ENCODE results near the gene ERICH4.
"Not testable (repeated sequence)": the region's sequence is repeated elsewhere in the genome, so short reads cannot be mapped to it uniquely, and the experiment has no call there.

The ERICH4 gene

DNA sequence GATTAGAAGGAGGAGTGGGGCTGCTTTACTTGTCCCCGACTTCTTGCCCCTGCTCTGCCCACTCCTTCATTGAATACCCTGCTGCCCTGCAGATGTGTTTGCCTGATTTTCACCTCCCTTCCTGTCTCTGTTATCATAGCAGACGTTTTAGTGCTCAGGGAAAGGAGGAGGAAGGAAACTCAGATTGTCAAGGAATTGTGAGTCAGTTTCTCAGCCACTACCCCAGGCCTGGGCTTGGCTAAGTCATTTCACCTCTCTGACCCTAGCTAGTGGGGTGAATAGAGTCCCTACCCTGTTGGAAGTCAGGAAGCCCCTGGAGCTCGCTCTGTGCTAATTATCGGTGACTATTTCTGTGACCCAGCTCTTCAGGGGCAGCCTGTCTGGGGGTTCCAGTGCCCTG, 41.5 kb upstream of the ERICH4 start:
- Histone ChIP-seq H3K9ac (peak overlapping the region in 3 of 11 experiments; percentile 13 to 37 (median 35); a peak in 3 of 22 replicates), H3K27me3 (no peaks in the 10 kb centered on the region), H3K9me3 (replicated peaks in 1 of 11) (no peaks in the 10 kb centered on the region), H3K4me2 (peak overlapping the region in 5 of 11 experiments; percentile 37 to 54 (median 49); a peak in 10 of 22 replicates), H3K36me3 (peaks cover 6 to 41% (median 23%) of the 10 kb centered on the region in 11 experiments; a peak in 14 of 22 replicates), H3K4me1 (peaks cover 19 to 73% (median 45%) of the 10 kb centered on the region in 10 experiments), H4K20me1 (no peaks in the 10 kb centered on the region; a peak in 1 of 22 replicates), H3K4me3 (no peak overlapping the region), H3K27ac (peak overlapping the region in 5 of 11 experiments; percentile 27 to 52 (median 31); a peak in 7 of 22 replicates)
- TF ChIP-seq Cebpa-rat (IDR thresholded peaks at IDR 0.05) = no peak

DNA sequence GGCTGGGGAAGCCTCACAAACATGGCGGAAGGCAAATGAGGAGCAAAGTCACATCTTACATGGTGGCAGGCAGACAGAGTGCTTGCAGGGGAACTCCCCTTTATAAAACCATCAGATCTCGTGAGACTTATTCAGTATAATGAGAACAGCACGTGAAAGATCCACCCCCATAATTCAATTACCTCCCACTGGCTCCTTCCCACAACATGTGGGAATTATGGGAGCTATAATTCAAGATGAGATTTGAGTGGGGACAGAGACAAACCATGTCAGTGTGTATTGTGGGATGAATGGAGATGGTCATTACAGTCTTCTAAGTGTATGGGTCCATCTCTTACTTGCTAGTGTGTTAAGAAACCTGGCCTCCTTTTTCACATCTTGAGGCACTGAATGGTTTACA, 40.9 kb upstream of the ERICH4 start:
- Histone ChIP-seq H3K9ac (peak overlapping the region in 2 of 11 experiments; percentile 13 to 35; a peak in 1 of 22 replicates), H3K9me3 (replicated peaks in 1 of 11) (no peaks in the 10 kb centered on the region), H3K4me3 (no peak overlapping the region), H3K36me3 (peaks cover 6 to 41% (median 23%) of the 10 kb centered on the region in 11 experiments; a peak in 14 of 22 replicates), H3K27me3 (no peaks in the 10 kb centered on the region), H4K20me1 (no peaks in the 10 kb centered on the region; a peak in 1 of 22 replicates), H3K4me1 (peaks cover 22 to 77% (median 50%) of the 10 kb centered on the region in 10 experiments), H3K4me2 (peak overlapping the region in 2 of 11 experiments; percentile 50 to 54; a peak in 4 of 22 replicates), H3K27ac (peak overlapping the region in 3 of 11 experiments; percentile 28 to 52 (median 37); a peak in 2 of 22 replicates)
- TF ChIP-seq Cebpa-rat (IDR thresholded peaks at IDR 0.05) = no peak

- Histone ChIP-seq H3K27ac (peak overlapping the region in 6 of 11 experiments; percentile 19 to 41 (median 25); a peak in 6 of 22 replicates), H3K36me3 (peaks cover 6 to 41% (median 23%) of the 10 kb centered on the region in 11 experiments; a peak in 14 of 22 replicates), H3K27me3 (no peaks in the 10 kb centered on the region), H3K9me3 (replicated peaks in 1 of 11) (no peaks in the 10 kb centered on the region), H3K4me1 (peaks cover 34 to 89% (median 62%) of the 10 kb centered on the region in 10 experiments), H3K9ac (peak overlapping the region in 4 of 11 experiments; percentile 10 to 20 (median 14); a peak in 3 of 22 replicates), H3K4me2 (peak overlapping the region in 1 of 11 experiments; percentile 7; a peak in 4 of 22 replicates), H4K20me1 (no peaks in the 10 kb centered on the region; a peak in 1 of 22 replicates), H3K4me3 (no peak overlapping the region)
- no peak for TF ChIP-seq Cebpa-rat (IDR thresholded peaks at IDR 0.05)
These were observed 39.6 kb upstream of the ERICH4 start for GRCh38 chr19:41403181-41403970.

DNA sequence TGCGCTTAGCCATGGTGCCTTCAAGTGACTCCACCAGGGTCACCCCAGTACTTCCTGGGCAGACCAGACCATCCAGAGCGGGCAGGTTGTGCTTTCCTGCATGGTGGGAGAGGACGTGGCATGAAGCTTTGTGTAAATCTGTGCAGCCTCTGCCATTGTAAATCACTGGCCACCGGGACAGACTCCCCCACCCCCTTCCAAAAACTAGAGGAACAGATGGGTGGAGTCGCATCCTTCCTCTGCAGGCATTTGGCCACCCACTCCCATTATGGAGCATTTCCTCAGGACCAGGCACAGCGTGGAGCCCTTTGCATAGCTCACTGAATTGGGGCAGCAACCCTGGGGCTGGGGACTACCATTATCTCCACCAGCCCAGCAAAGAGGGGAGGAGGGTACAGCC, 37.2 kb upstream of the ERICH4 start:
- H3K4me1 ChIP-seq = peaks cover 41 to 95% (median 69%) of the 10 kb centered on the region in 10 experiments
- peak overlapping the region in 7 of 11 experiments; percentile 8 to 99 (median 99); a peak in 12 of 22 replicates for H3K27ac ChIP-seq
- H3K9ac ChIP-seq = peak overlapping the region in 4 of 11 experiments; percentile 7 to 28 (median 24); a peak in 2 of 22 replicates
- TF ChIP-seq Cebpa-rat (IDR thresholded peaks at IDR 0.05) = no peak
- no peaks in the 10 kb centered on the region for H3K9me3 ChIP-seq (replicated peaks in 1 of 11)
- peaks cover 10 to 45% (median 25%) of the 10 kb centered on the region in 11 experiments; a peak in 17 of 22 replicates for H3K36me3 ChIP-seq
- no peaks in the 10 kb centered on the region for H3K27me3 ChIP-seq
- H4K20me1 ChIP-seq = no peaks in the 10 kb centered on the region; a peak in 1 of 22 replicates
- peak overlapping the region in 7 of 11 experiments; percentile 41 to 91 (median 90); a peak in 13 of 22 replicates for H3K4me2 ChIP-seq
- H3K4me3 ChIP-seq = peak overlapping the region in 1 of 10 experiments; percentile 9; a peak in 1 of 20 replicates

DNA sequence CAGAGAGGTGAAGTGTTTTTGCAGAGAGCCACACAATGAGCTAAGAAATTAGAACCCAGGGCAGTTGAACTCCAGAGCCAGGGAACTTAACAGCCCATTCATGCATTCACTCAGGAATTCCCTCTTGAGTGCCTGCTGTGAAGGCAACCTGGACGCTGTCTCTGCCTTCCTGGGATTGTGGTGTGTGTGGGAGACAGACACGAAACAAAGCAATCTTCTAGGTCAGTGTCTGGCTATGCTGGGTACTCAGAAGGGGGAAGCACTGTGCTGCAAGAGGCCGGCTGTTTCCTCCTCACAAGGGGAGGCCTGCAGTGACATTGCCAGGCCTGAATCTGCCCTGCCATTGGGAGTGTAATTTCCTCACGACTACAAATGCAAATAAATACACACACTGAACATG, 35.7 kb upstream of the ERICH4 start:
- H3K4me2 ChIP-seq = peak overlapping the region; percentile 50 to 91 (median 81)
- no peaks in the 10 kb centered on the region for H3K9me3 ChIP-seq (replicated peaks in 1 of 11)
- H3K4me3 ChIP-seq = no peak overlapping the region
- H3K36me3 ChIP-seq = peaks cover 13 to 47% (median 28%) of the 10 kb centered on the region in 11 experiments; a peak in 18 of 22 replicates
- no peaks in the 10 kb centered on the region; a peak in 1 of 22 replicates for H4K20me1 ChIP-seq
- TF ChIP-seq Cebpa-rat (IDR thresholded peaks at IDR 0.05) = no peak
- H3K9ac ChIP-seq = peak overlapping the region in 10 of 11 experiments; percentile 59 to 89 (median 82); a peak in 19 of 22 replicates
- H3K27ac ChIP-seq = peak overlapping the region; percentile 88 to 99 (median 96); a peak in 21 of 22 replicates
- H3K4me1 ChIP-seq = peaks cover 47 to 95% (median 80%) of the 10 kb centered on the region in 10 experiments
- H3K27me3 ChIP-seq = no peaks in the 10 kb centered on the region

DNA sequence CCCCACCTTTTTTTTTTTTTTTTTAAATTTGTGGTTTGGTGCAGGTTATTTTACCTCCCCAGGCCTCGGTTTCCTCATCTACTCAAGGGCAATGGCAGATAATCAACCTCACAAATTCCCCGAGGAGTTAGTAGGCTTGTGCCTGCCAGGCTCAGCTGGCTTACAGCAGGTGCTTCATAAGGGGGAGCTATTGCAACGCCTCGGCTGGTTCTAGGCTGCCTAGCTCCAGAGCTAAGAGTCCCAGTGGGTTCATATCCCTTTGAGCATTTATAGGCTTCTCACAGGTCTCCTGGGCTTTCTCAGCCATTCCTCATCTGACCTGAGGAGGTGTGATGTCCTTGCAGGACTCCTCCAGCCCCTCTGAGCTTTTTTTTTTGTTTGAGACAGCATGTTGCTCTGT, 34.7 kb upstream of the ERICH4 start:
- Histone ChIP-seq H3K4me1 (peaks cover 56 to 97% (median 87%) of the 10 kb centered on the region in 10 experiments), H3K27ac (peak overlapping the region; percentile 88 to 99 (median 96)), H4K20me1 (no peaks in the 10 kb centered on the region), H3K9me3 (replicated peaks in 1 of 11) (no peaks in the 10 kb centered on the region), H3K9ac (peak overlapping the region; percentile 72 to 89 (median 82); a peak in 20 of 22 replicates), H3K36me3 (peaks cover 10 to 45% (median 26%) of the 10 kb centered on the region in 11 experiments; a peak in 19 of 22 replicates), H3K4me3 (no peak overlapping the region), H3K4me2 (peak overlapping the region; percentile 50 to 91 (median 81)), H3K27me3 (no peaks in the 10 kb centered on the region)
- no peak for TF ChIP-seq Cebpa-rat (IDR thresholded peaks at IDR 0.05)

DNA sequence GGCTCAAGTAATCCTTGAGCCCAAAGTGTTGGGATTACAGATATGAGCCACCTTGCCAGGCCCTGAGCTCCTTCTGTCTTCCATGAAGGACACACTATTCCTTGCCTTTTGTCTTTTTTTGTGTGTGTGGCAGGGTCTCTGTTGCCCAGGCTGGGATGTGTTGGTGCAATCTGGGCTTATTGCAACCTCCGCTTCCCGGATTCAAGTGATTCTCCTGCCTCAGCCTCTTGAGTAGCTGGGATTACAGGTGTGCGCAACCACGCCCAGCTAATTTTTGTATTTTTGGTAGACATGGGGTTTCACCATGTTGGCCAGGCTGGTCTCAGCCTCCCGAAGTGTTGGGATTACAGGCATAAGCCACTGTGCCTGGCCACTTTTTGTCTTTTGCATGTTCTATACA, 34.1 kb upstream of the ERICH4 start:
- H3K27ac ChIP-seq = peak overlapping the region; percentile 88 to 99 (median 96)
- not testable (repeated sequence) for H3K4me3 ChIP-seq; H3K27me3 ChIP-seq; H4K20me1 ChIP-seq; H3K9me3 ChIP-seq (replicated peaks in 1 of 11)
- H3K4me1 ChIP-seq = peaks cover 62 to 97% (median 89%) of the 10 kb centered on the region in 10 experiments
- peaks cover 9 to 46% (median 26%) of the 10 kb centered on the region in 11 experiments; a peak in 20 of 22 replicates for H3K36me3 ChIP-seq
- H3K4me2 ChIP-seq = peak overlapping the region; percentile 50 to 91 (median 81)
- peak overlapping the region; percentile 72 to 89 (median 82) for H3K9ac ChIP-seq

DNA sequence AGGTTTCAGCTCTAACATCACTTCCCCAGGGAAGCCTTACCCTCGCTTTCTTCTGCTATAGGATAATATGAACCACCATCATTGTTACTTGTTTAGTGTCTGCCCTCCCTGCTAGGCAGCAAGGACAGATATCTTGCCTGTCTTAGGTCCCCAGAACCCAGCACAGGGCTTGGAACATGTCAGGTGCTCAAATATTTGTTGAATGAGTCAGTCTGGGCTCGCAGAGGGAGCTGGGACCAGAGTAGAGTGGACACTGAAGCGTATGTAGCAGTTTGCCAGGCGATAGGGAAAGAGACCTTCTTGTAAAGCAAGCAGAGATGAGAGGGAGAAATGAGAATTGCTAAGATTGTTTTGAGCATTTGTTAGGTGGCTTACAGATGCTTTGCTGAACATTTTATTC, 33.7 kb upstream of the ERICH4 start:
- H3K27me3 ChIP-seq = no peaks in the 10 kb centered on the region
- peak overlapping the region; percentile 72 to 89 (median 82) for H3K9ac ChIP-seq
- peaks cover 67 to 99% (median 93%) of the 10 kb centered on the region in 10 experiments for H3K4me1 ChIP-seq
- H3K27ac ChIP-seq = peak overlapping the region; percentile 88 to 99 (median 96)
- H3K4me3 ChIP-seq = no peak overlapping the region; a peak in 1 of 20 replicates
- TF ChIP-seq Cebpa-rat (IDR thresholded peaks at IDR 0.05) = no peak
- H3K4me2 ChIP-seq = peak overlapping the region; percentile 50 to 91 (median 81)
- H4K20me1 ChIP-seq = no peaks in the 10 kb centered on the region
- peaks cover 14 to 51% (median 30%) of the 10 kb centered on the region in 11 experiments; a peak in 21 of 22 replicates for H3K36me3 ChIP-seq
- H3K9me3 ChIP-seq (replicated peaks in 1 of 11) = no peaks in the 10 kb centered on the region
